ENCODE measurements around the gene WDR64. TPM values are rescaled to one million over a fixed set of nuclear protein-coding genes. Genes with fewer than 3 reads are reported as not detected.

Gene WDR64
- total RNA-seq, 6 donors from 2014 or later = 0.20 TPM; not detected in 5

DNA sequence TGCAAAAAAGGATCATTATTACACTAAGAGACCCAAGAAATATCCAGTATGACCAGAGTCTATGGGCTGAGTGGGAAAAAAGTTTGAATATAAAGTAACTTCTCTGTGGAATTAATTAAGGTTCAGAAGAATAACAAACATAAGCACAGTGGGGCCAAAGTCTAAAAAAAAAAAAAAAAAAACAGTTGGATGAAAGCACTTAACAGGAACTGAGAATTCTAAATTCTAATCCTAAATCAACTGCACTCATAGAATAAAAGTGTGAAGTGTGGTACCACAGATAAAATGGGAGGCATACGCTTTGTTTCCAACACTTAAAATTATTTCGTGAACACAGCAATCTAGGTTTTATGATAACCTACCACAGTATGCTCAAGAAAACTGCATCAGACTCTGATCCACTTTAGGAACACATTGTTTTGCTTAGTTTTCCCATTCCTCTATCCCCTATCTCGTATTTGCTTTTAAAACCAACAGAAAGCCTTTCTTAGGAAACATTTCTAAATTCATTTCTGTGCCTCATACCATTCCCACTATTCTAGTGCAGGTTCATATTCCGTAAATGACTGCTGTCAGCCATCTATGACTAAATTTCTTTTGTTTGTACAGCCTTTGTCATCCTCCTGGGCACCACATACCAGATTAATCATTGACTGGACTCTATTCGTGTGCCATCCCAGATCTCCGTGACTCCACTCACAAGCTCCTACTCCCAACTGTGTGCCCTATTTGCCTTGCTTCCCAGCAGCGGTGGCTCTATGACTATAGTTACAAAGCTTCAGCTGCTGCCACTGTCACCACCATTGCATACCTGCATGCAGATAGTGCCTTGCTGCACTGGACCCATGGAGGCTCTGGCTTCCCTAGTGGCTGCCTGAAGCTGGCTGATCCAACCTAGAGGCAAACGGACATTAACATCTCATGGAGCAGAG lies 36.8 kb upstream of the WDR64 start:
- whole genome bisulfite sequencing, 2 donors = 85 to 90% methylated on average over 8 of the region's 8 CpGs
- Histone ChIP-seq H3K36me3 (no peaks in the 10 kb centered on the region), H3K27me3 (no peaks in the 10 kb centered on the region), H3K4me1 (peaks cover 6 to 14% (median 13%) of the 10 kb centered on the region in 4 donors), H3K27ac (no peak overlapping the region), H3K4me3 (no peak overlapping the region), H3K9me3 (no peaks in the 10 kb centered on the region)
- ATAC-seq (ENCODE audit: low FRiP score in 2 of 2) (no peak), DNase-seq (no peak)
- TF ChIP-seq POLR2AphosphoS5 (IDR thresholded peaks at IDR 0.05) (no peak), CTCF (IDR thresholded peaks at IDR 0.05) (no peak), EP300 (IDR thresholded peaks at IDR 0.05) (no peak), POLR2A (IDR thresholded peaks at IDR 0.05) (no peak)

DNA sequence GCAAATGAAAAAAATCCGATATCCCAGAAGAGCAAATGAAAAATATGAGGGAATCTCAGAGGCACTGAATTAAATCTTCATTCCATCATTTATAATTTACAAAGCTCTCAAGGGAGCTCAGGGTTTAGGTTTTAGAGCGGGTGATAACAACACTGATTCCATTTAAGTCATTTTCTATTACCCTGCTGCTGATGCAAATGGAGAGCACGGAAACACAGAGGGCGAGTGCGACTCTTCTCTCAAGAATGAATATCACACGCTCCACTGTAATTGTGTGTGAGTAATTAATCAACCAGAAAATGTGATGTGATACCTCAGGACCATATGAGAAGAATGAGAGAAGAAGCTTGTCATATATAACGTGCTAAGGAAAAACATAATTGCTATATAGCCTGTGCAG lies 34.7 kb upstream of the WDR64 start:
- ATAC-seq (ENCODE audit: low FRiP score in 2 of 2) = no peak
- H3K4me3 ChIP-seq = no peak overlapping the region
- no peaks in the 10 kb centered on the region for H3K27me3 ChIP-seq
- TF ChIP-seq POLR2AphosphoS5 (IDR thresholded peaks at IDR 0.05) (no peak), EP300 (IDR thresholded peaks at IDR 0.05) (no peak), POLR2A (IDR thresholded peaks at IDR 0.05) (no peak), CTCF (IDR thresholded peaks at IDR 0.05) (no peak)
- no peak for DNase-seq
- H3K4me1 ChIP-seq = no peaks in the 10 kb centered on the region
- no peaks in the 10 kb centered on the region for H3K9me3 ChIP-seq
- H3K36me3 ChIP-seq = no peaks in the 10 kb centered on the region
- H3K27ac ChIP-seq = no peak overlapping the region
- WGBS, 2 donors = 91 to 94% methylated on average over 7 of the region's 7 CpGs

- H3K36me3 ChIP-seq = no peaks in the 10 kb centered on the region
- peak in 1 of 2 donors; percentile 59 for ATAC-seq (ENCODE audit: low FRiP score in 2 of 2)
- H3K27ac ChIP-seq = no peak overlapping the region
- DNase-seq = no peak
- no peaks in the 10 kb centered on the region for H3K4me1 ChIP-seq
- no peak for TF ChIP-seq CTCF (IDR thresholded peaks at IDR 0.05)
- TF ChIP-seq POLR2A (IDR thresholded peaks at IDR 0.05) = no peak
- no peak for TF ChIP-seq POLR2AphosphoS5 (IDR thresholded peaks at IDR 0.05)
- no peak for TF ChIP-seq EP300 (IDR thresholded peaks at IDR 0.05)
- H3K27me3 ChIP-seq = no peaks in the 10 kb centered on the region
- H3K4me3 ChIP-seq = no peak overlapping the region
- H3K9me3 ChIP-seq = no peaks in the 10 kb centered on the region
- WGBS, 2 donors = 74 to 82% methylated on average over 5 of the region's 5 CpGs
Observed at GRCh38 chr1:241622669-241623068, 29.4 kb upstream of the WDR64 start.

DNA sequence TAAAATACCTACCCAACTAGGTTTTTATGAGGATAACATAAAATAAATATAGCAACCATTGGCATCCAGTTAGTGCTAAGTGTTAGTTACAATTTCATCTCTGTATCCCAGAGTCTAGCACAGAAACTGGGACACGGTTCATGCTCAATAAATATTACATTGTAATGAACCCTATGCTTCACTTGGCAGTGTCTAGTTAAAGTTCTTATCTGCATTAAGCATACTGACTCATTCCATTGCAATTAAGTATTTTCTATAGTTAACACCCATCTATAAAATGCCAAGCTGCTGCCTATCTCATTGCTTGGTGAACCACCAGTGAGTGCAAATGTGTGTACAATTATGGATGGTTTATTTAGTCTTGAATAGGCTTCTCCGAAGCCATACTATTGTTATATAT lies 27.1 kb upstream of the WDR64 start:
- TF ChIP-seq EP300 (IDR thresholded peaks at IDR 0.05) = no peak
- no peak for TF ChIP-seq POLR2AphosphoS5 (IDR thresholded peaks at IDR 0.05)
- TF ChIP-seq POLR2A (IDR thresholded peaks at IDR 0.05) = no peak
- no peak for TF ChIP-seq CTCF (IDR thresholded peaks at IDR 0.05)

More for the DNA sequence above, 27.1 kb upstream of the WDR64 start:
- no peak for ATAC-seq (ENCODE audit: low FRiP score in 2 of 2)
- H3K27ac ChIP-seq = no peak overlapping the region
- no peaks in the 10 kb centered on the region for H3K4me1 ChIP-seq
- WGBS, 2 donors = 90 to 96% methylated on average over 2 of the region's 2 CpGs
- H3K27me3 ChIP-seq = no peaks in the 10 kb centered on the region
- no peaks in the 10 kb centered on the region for H3K36me3 ChIP-seq
- H3K9me3 ChIP-seq = no peaks in the 10 kb centered on the region
- no peak for DNase-seq
- no peak overlapping the region for H3K4me3 ChIP-seq

Data from upper lobe of left lung (tissue), 6 donors.